Panc1 (cell line): ENCODE measurements around the gene CERS5.

Experiments
- CTCF ChIP-seq: fragments of 450-650 bp; IDR thresholded peaks from 2 replicates; pipeline ENCODE4 v1.5.1; 2017; ENCODE audit warnings: mild to moderate bottlenecking
- REST ChIP-seq, 2 experiments: IDR thresholded peaks; 2 replicates each; pipeline ENCODE4 v1.6.1; 2011 to 2012; ENCODE audit warnings: low read depth in 2 of 2, control low read depth in 1 of 2, low read length in 1 of 2, mild to moderate bottlenecking in 1 of 2, moderate library complexity in 1 of 2; ENCODE audit not compliant: insufficient read depth in 1 of 2

DNA sequence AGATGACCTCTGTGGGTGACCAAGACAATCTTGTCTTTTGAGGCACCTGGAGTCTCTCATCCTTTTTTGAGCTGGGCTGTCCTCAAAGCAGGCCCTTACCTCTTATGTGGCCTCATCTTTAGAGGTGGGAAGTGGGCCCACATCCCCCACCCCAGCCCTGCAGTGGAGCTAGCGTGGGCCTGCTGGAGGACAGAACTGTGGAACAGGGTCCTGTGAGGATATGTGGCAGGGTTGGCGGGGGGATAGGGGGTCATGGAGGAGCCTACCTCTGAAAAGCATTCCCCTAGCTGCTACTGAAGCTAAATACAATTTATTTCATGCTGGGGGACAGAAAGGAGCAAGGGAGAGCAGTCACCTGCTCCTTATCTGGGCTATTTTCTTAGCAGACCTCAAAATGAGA, 63.8 kb downstream of the CERS5 start:
- TF ChIP-seq CTCF (no peak), REST (IDR thresholded peaks at IDR 0.05; ENCODE audit: insufficient read depth in 1 of 2, low read depth in 2 of 2, low read length in 1 of 2) (no peak)
